LoVo (cell line): ENCODE measurements around the gene OR2A5.
"Not testable (repeated sequence)": the region's sequence is repeated elsewhere in the genome, so short reads cannot be mapped to it uniquely, and the experiment has no call there.

Source experiments
- DNase-seq: peaks from one replicate; pipeline ENCODE4 v3.0.0-alpha.2; 2016; ENCODE audit warnings: low spot score

Gene OR2A5, protein sequence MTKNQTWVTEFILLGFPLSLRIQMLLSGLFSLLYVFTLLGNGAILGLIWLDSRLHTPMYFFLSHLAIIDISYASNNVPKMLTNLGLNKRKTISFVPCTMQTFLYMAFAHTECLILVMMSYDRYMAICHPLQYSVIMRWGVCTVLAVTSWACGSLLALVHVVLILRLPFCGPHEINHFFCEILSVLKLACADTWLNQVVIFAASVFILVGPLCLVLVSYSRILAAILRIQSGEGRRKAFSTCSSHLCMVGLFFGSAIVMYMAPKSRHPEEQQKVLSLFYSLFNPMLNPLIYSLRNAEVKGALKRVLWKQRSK

DNA sequence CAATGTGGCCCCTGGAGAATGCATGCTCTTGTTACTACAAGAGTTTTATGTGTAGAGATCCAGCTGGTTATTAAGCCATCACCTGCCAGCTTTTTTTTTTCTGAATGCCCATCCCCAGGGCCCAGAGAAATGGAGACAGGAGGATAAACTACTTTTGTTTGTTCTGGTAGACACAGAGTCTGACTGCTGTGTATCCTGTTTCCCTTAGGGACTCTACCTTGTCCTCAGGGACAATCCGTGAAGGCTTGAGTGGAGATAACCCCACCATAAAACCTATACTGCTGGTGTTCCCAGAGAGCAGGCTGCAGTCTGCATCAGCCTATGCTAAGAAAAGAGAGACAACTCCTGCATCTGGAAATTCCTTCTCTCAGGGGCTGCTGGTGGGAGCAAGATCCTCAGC is at the start of gene OR2A5:
OR2A5 (plus strand) TSS at position 301 of the 400 bp plus-strand sequence. CDS start 1,454 bp downstream, outside the sequence.
- DNase-seq: no peak

DNA sequence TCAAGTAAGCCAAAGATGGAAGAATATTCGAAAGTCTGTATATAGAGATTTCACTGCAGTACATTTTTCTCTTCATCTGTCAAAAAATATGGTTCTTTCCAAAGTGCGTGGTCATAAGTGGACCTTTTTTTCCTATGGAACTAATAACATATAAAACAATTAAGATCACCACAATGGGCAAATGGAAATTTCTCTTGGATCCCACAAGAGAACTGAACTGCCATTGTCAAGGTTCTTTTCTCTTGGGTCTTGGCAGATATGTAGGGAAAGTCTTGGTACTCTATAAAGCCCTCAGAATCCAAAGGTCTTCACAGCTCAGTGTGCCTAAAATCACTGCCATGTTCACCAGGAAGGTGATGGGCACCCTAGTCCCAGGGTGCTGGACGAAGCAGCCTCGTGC is 48.7 kb upstream of the OR2A5 start, which contains the start of gene OR6B1:
OR6B1 (plus strand) TSS at position 301 of the 400 bp plus-strand sequence. CDS start 3,677 bp downstream, outside the sequence.
- no peak for DNase-seq

- no peak for DNase-seq
Observed at GRCh38 chr7:144001543-144001942, 47.2 kb upstream of the OR2A5 start.

GRCh38 chr7:144004703-144005102 is 44.0 kb upstream of the OR2A5 start:
- no peak for DNase-seq

GRCh38 chr7:144006029-144006691 is 42.6 kb upstream of the OR2A5 start:
- DNase-seq: peak; percentile 28

DNA sequence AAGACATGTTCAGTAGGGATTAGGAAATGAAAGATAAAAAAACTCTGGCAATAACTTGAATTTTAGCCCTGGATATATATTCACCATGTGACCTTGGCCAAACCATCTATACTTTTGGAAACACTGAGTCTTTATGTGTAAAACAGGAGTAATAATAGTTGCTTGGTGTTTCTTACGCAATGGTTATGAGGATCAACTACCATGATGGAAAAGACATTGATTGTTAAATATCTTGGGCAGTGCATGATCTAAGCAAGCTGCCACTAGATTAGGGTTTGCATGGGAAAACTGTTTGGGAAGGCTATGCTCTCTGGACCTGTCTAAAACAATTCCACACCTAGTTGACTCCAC is 42.1 kb upstream of the OR2A5 start:
- no peak for DNase-seq

- DNase-seq: no peak
Observed at GRCh38 chr7:144009361-144009760, 39.4 kb upstream of the OR2A5 start.

GRCh38 chr7:144010061-144010460 is 38.7 kb upstream of the OR2A5 start:
- DNase-seq: not testable (repeated sequence)

GRCh38 chr7:144010821-144011220 is 37.9 kb upstream of the OR2A5 start:
- DNase-seq: not testable (repeated sequence)

GRCh38 chr7:144011458-144012230 is 37.1 kb upstream of the OR2A5 start:
- no peak for DNase-seq

DNA sequence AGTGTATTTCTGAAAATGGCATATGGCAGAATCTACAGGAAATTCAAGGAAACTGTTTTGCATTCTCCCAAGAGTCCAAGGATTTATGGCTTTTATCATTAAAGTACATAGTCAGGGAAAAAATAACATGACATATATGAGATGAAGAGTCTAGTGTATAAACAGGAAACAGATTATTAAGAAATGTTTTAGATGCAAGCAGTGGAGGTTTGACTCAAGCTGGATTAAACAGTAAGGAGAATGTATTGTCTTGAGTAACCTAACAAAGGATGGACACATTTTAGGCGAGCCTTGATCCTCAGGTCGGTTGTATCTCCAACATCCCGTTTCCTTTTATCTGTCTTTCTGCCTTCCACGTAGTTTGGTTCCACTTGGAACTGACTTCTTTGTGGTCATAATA is 30.7 kb upstream of the OR2A5 start:
- no peak for DNase-seq

DNA sequence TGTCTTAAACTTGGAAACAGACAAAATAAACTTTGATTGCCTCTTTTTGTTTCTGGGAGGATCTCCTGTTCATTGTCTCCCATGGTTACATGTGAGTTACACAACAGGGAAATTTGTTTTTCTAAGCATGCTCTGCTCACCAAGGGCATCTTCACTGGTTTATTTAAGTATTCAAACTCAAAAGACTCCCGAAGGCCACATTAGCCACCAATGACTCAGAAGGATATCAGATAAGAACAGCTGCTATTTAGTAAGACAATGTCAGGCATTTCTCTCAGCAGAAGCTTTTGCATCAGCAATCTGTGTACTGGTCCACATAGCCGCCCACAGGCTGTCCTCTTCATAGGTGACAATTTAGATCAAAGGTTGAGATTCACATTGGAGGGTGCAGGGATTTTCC is 29.3 kb upstream of the OR2A5 start:
- peak; percentile 9 for DNase-seq

- no peak for DNase-seq
Observed at GRCh38 chr7:144020340-144020739, 28.4 kb upstream of the OR2A5 start.

DNA sequence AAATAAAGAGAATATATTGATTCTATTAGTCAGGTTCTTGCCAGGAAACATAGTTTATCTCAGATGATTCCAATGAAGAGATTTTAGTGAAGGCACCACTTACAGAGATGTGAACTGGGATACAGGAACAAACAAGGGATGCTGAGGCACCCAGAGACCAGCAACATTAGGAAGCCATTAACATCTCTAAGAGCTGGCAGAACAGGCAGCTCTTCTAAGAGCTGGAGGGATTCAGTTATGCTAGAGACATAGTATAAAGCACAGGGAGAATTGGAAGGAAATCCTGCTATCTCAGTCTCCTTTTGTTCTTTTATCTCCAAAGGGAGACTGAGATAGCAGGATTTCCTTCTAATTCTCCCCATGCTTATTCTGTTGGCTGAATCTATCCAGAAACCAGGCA is 26.6 kb upstream of the OR2A5 start:
- no peak for DNase-seq

- no peak for DNase-seq
Observed at GRCh38 chr7:144023171-144023827, 25.4 kb upstream of the OR2A5 start.

GRCh38 chr7:144024213-144024612 is 24.5 kb upstream of the OR2A5 start:
- DNase-seq: no peak

DNA sequence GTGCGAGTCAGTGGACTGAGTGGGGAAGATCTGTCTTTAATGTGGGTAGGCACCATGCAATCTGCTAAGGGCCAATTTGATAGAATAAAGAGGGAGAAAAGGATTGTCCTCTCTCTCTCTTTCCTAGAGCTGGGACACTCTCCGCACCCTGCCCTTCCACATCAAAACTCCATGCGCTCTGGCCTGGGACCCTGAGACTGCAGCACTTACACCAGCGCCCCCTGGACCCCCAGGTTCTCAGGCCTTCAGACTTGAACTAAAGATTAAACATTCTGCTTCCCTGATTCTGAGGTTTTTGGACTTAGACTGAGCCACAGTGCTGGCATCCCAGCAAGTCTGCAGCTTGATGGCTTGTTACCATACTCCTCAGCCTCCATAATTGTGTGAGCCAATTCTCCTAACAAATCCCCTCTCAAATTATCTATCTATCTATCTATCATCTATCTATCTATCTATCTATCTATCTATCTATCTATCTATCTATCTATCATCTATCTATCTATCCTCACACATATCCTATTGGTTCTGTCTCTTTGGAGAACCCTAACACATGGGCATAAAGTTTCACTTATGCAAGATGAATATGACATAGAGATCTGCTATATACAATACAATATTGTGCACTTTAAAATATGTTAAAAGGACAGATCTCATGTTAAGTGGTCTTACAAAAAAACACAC is 22.4 kb upstream of the OR2A5 start:
- no peak for DNase-seq

DNA sequence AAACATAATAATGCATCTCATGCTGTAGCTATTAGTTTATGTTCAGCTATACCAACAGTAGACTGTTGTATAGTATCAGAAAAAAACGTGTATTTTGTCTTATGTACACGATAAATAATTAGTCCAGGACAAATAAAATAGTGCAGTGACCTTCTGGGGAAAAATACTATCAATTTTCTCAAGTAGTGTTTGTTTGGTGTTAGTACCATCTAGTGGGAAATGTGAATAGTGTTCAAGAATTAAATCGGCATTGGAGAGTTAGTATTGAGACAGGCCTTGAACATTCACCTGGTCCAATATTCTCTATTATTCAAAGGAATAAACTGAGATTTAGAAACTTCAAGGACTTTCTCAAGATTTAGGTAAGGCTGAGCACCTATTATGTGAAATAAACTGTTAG is 21.7 kb upstream of the OR2A5 start:
- DNase-seq: peak; percentile 48

DNA sequence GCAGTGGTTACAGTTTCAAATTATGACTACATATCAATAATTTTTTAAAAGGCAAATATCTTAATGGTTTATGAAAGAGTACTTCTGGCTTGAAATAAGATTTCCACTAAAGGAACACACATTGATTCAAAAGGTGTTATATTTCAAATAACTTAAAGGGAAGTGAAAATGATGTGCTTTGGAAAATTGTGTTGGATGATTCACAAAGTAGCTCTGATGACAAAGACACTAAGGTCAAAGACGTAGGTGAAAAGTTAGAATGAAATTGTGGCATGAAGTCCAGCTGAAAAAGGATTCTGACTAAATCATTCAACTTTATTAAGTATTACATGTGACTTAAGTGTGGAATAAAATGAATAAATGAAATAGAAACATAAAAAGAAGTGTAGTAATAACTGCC is 20.8 kb upstream of the OR2A5 start:
- DNase-seq: no peak

DNA sequence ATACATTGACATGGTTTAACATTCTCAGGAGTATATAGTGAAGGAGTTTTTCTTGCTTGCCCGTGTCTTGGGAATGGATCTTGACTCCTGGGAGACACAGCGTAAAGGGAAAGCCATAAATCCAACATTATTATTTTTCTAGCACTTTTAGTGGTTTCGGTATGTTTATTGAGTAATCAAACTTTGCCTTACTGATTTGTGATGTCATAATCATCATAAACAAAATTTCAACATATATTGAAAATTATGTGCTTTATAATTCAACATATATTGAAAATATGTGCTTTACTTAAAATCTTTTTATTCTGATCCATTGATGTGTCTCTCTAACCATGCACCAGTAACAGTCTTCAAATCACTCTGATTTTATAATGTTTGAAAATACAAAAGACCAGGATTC is 20.2 kb upstream of the OR2A5 start:
- DNase-seq: no peak

- no peak for DNase-seq
Observed at GRCh38 chr7:144032516-144032915, 16.2 kb upstream of the OR2A5 start.
